Liver (tissue), 9 donors: ENCODE measurements around the gene TRIM72. TPM values are rescaled to one million over a fixed set of nuclear protein-coding genes. Genes with fewer than 3 reads are reported as not detected.

Experiments used
- DNase-seq: peaks from one replicate; pipeline ENCODE4 v3.0.0-alpha.2; 2017; ENCODE audit warnings: low spot score
- H3K27ac ChIP-seq, 2 donors: one replicate each; pipeline ENCODE4 v1.7.0; 2013; ENCODE audit warnings: inconsistent platforms in 2 of 2, low read length in 2 of 2, control low read depth in 1 of 2, low read depth in 1 of 2, mild to moderate bottlenecking in 1 of 2
- H3K27me3 ChIP-seq, 4 donors: one replicate each; pipeline versions ENCODE4 v1.6.1 to v1.7.0; 2013; ENCODE audit warnings: low read length in 3 of 4, inconsistent platforms in 1 of 4, mild to moderate bottlenecking in 1 of 4, moderate library complexity in 1 of 4; ENCODE audit not compliant: control insufficient read depth in 4 of 4, insufficient read depth in 4 of 4
- H3K36me3 ChIP-seq, 4 donors: one replicate each; pipeline versions ENCODE4 v1.6.1 to v1.7.0; 2013; ENCODE audit warnings: low read length in 3 of 4, mild to moderate bottlenecking in 3 of 4, low read depth in 1 of 4, moderate library complexity in 1 of 4; ENCODE audit not compliant: control insufficient read depth in 4 of 4, insufficient read depth in 3 of 4
- H3K4me1 ChIP-seq, 4 donors: one replicate each; pipeline versions ENCODE4 v1.6.1 to v1.7.0; 2013; ENCODE audit warnings: low read length in 3 of 4, mild to moderate bottlenecking in 3 of 4, moderate library complexity in 1 of 4; ENCODE audit not compliant: control insufficient read depth in 4 of 4, insufficient read depth in 4 of 4
- H3K4me3 ChIP-seq, 3 donors: one replicate each; pipeline versions ENCODE4 v1.6.1 to v1.7.0; 2013; ENCODE audit warnings: low read length in 3 of 3, control low read depth in 1 of 3, low read depth in 1 of 3, mild to moderate bottlenecking in 1 of 3
- H3K9ac ChIP-seq, 2 donors: one replicate each; pipeline ENCODE4 v1.7.0; 2013; ENCODE audit warnings: low read length in 2 of 2, mild to moderate bottlenecking in 2 of 2, moderate library complexity in 2 of 2, control low read depth in 1 of 2, low read depth in 1 of 2
- H3K9me3 ChIP-seq, 4 donors: one replicate each; pipeline versions ENCODE4 v1.6.1 to v1.7.0; 2013; ENCODE audit warnings: low read length in 3 of 4; ENCODE audit not compliant: control insufficient read depth in 4 of 4
- EGR1 ChIP-seq, 2 donors: IDR thresholded peaks; 2 replicates each; pipeline ENCODE4 v1.6.1; 2016 to 2018; ENCODE audit warnings: antibody characterized with exemption in 2 of 2, low read depth in 2 of 2
- FOXA1 ChIP-seq: IDR thresholded peaks from 2 replicates; pipeline ENCODE4 v1.6.1; 2016; ENCODE audit warnings: antibody characterized with exemption
- FOXA2 ChIP-seq: IDR thresholded peaks from 2 replicates; pipeline ENCODE4 v1.6.1; 2016; ENCODE audit warnings: antibody characterized with exemption
- HNF4G ChIP-seq: IDR thresholded peaks from 2 replicates; pipeline ENCODE4 v1.6.1; 2016; ENCODE audit warnings: antibody characterized with exemption
- RAD21 ChIP-seq, 2 donors: IDR thresholded peaks; 2 replicates each; pipeline ENCODE4 v1.6.1; 2016; ENCODE audit warnings: antibody characterized with exemption in 2 of 2, mild to moderate bottlenecking in 2 of 2
- YY1 ChIP-seq: IDR thresholded peaks from 2 replicates; pipeline ENCODE4 v1.6.1; 2016; ENCODE audit warnings: antibody characterized with exemption, mild to moderate bottlenecking
- WGBS: extraction: QIAGEN DNeasy Blood & Tissue Kit; methylation state at CpG from one replicate; pipeline ENCODE4 v1.1.7; 2013; 5-methylcytosine and 5-hydroxymethylcytosine counted together
- polyA plus RNA-seq, 2 donors: library from polyadenylated mRNA; stranded (reverse) in 1 of 2; unstranded in 1 of 2; fragments of 200-250 nt in 1 of 2; fragments of >200 nt in 1 of 2; fragmentation: Nextera tagmentation in 1 of 2; extraction: Ambion mirVana in 1 of 2; gene quantifications; one replicate each; pipeline versions ENCODE4 v1.2.1 to v1.2.3, GENCODE V29; 2013 to 2015
- total RNA-seq, 2 donors: library from RNA; depleted of rRNA; stranded (reverse); fragments of >200 nt; gene quantifications; one replicate each; pipeline ENCODE4 v1.2.3, GENCODE V29; 2014
- TF ChIP-seq, protein P1 (sequence below): IDR thresholded peaks from 2 replicates; pipeline ENCODE4 v1.6.1; 2016; ENCODE audit warnings: antibody characterized with exemption
- TF ChIP-seq, protein P2 (sequence below): IDR thresholded peaks from 2 replicates; pipeline ENCODE4 v1.6.1; 2016; ENCODE audit warnings: antibody characterized with exemption
- TF ChIP-seq, protein P3 (sequence below): fragments of 150-350 bp; IDR thresholded peaks from 2 replicates; pipeline ENCODE4 v1.5.1; 2017; ENCODE audit warnings: improper control_type of control experiment, low read depth, low read length; ENCODE audit not compliant: missing input control
- TF ChIP-seq, protein P4 (sequence below): IDR thresholded peaks from 2 replicates; pipeline ENCODE4 v1.6.1; 2016; ENCODE audit warnings: antibody characterized with exemption
- donor health status: healthy.
- donor health status: healthy.
- donor health status: healthy.
- donor health status: healthy.
- donor health status: healthy.

The TRIM72 gene
- total and polyA plus RNA-seq, 4 donors = under 0.01 to 0.10 (median 0.02) TPM; not detected in 1

DNA sequence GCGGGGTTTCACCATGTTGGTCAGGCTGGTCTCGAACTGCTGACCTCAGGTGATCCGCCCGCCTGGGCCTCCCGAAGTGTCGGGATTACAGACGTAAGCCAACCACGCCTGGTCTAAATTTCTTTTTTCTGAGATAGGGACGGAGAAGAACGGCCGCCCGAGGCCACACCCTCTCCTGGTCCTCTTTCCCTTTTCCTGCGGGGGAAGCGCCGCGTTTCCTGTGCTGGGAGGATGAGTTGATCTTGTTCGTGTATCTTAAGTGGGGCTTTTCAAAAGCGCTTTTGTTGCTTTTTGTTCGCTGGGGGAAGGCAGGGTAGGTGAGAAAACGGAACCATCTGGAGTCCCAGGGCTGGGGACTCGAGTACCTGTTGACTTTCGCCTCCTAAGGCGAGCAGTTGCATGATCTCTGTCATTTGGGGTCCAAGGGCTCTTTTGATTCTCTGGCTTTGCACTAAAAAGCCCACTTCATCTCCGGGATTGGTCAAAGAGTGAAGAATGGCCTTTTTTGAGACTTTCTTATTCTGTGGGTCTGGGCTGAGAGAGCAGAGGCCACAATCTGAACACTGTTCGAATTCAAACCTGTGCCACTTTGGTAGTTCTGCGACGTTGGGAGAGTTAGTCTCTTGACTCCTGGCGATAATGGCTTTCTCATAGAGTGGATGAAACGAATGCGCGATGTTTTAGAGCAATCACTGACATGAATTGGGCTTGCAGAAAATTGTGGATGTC is 32.7 kb upstream of the TRIM72 start:
- Histone ChIP-seq H3K27ac (peak overlapping the region; percentile 93 to 98), H3K36me3 (peaks cover 8 to 32% (median 29%) of the 10 kb centered on the region in 4 donors), H3K4me1 (peaks cover 7 to 37% (median 27%) of the 10 kb centered on the region in 4 donors), H3K9me3 (no peaks in the 10 kb centered on the region), H3K4me3 (peak overlapping the region; percentile 78 to 96 (median 90)), H3K9ac (peak overlapping the region; percentile 49 to 75), H3K27me3 (no peaks in the 10 kb centered on the region)
- TF ChIP-seq HNF4G = no peak
- no peak for TF ChIP-seq YY1
- TF ChIP-seq, protein P1, sequence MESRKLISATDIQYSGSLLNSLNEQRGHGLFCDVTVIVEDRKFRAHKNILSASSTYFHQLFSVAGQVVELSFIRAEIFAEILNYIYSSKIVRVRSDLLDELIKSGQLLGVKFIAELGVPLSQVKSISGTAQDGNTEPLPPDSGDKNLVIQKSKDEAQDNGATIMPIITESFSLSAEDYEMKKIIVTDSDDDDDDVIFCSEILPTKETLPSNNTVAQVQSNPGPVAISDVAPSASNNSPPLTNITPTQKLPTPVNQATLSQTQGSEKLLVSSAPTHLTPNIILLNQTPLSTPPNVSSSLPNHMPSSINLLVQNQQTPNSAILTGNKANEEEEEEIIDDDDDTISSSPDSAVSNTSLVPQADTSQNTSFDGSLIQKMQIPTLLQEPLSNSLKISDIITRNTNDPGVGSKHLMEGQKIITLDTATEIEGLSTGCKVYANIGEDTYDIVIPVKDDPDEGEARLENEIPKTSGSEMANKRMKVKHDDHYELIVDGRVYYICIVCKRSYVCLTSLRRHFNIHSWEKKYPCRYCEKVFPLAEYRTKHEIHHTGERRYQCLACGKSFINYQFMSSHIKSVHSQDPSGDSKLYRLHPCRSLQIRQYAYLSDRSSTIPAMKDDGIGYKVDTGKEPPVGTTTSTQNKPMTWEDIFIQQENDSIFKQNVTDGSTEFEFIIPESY = no peak
- no peak for TF ChIP-seq RAD21 (IDR thresholded peaks at IDR 0.05)
- TF ChIP-seq, protein P2, sequence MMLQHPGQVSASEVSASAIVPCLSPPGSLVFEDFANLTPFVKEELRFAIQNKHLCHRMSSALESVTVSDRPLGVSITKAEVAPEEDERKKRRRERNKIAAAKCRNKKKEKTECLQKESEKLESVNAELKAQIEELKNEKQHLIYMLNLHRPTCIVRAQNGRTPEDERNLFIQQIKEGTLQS = no peak
- no peak for TF ChIP-seq FOXA2
- no peak for TF ChIP-seq EGR1 (IDR thresholded peaks at IDR 0.05; ENCODE audit: low read depth in 2 of 2)
- TF ChIP-seq, protein P3, sequence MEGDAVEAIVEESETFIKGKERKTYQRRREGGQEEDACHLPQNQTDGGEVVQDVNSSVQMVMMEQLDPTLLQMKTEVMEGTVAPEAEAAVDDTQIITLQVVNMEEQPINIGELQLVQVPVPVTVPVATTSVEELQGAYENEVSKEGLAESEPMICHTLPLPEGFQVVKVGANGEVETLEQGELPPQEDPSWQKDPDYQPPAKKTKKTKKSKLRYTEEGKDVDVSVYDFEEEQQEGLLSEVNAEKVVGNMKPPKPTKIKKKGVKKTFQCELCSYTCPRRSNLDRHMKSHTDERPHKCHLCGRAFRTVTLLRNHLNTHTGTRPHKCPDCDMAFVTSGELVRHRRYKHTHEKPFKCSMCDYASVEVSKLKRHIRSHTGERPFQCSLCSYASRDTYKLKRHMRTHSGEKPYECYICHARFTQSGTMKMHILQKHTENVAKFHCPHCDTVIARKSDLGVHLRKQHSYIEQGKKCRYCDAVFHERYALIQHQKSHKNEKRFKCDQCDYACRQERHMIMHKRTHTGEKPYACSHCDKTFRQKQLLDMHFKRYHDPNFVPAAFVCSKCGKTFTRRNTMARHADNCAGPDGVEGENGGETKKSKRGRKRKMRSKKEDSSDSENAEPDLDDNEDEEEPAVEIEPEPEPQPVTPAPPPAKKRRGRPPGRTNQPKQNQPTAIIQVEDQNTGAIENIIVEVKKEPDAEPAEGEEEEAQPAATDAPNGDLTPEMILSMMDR = no peak
- peak; percentile 50 for DNase-seq
- WGBS = 15% methylated on average over 31 of the region's 31 CpGs

DNA sequence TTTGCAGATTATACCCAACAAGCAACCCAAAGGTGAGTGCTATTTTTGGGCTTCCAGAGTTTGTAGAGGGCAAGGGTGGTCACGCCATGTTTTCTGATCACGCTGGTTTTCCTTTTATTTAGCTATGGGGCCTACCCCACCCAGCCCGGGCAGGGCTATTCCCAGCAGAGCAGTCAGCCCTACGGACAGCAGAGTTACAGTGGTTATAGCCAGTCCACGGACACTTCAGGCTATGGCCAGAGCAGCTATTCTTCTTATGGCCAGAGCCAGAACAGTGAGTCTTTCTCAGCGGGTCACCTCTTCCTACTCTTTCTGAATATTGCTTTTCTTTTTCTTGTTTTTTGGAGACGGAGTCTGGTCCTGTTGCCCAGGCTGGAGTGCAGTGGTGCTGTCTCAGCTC is 31.5 kb upstream of the TRIM72 start:
- no peak for DNase-seq
- Histone ChIP-seq H3K36me3 (peaks cover 11 to 43% (median 41%) of the 10 kb centered on the region in 4 donors), H3K9me3 (no peaks in the 10 kb centered on the region), H3K9ac (no peak overlapping the region), H3K27me3 (no peaks in the 10 kb centered on the region), H3K27ac (no peak overlapping the region), H3K4me1 (peaks cover 7 to 37% (median 27%) of the 10 kb centered on the region in 4 donors), H3K4me3 (no peak overlapping the region)
- WGBS = 70% methylated on average over 7 of the region's 7 CpGs
- no peak for TF ChIP-seq FOXA1
- TF ChIP-seq, protein P2 = no peak
- TF ChIP-seq, protein P4, sequence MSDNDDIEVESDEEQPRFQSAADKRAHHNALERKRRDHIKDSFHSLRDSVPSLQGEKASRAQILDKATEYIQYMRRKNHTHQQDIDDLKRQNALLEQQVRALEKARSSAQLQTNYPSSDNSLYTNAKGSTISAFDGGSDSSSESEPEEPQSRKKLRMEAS = no peak
